Measurements from ENCODE around the gene FARP2.

- TF ChIP-seq CTCF (conservative IDR thresholded peaks at IDR 0.05; ENCODE audit: low read depth, low read length): no peak
- no peak for TF ChIP-seq EZH2 (IDR thresholded peaks at IDR 0.05; ENCODE audit: low read length, unreplicated experiment)
- TF ChIP-seq EZH2phosphoT487 (IDR thresholded peaks at IDR 0.05; ENCODE audit: borderline replicate concordance, low read length): no peak
Measured at GRCh38 chr2:241522477-241522876, 166.4 kb downstream of the FARP2 start.

Data from PC-3 (cell line).